ENCODE measurements around the gene MANF. TPM values are rescaled to one million over a fixed set of nuclear protein-coding genes. Genes with fewer than 3 reads are reported as not detected.

Gene MANF
- total RNA-seq, 4 donors from 2014 or later = 13.7 to 38.3 (median 22.8) TPM

DNA sequence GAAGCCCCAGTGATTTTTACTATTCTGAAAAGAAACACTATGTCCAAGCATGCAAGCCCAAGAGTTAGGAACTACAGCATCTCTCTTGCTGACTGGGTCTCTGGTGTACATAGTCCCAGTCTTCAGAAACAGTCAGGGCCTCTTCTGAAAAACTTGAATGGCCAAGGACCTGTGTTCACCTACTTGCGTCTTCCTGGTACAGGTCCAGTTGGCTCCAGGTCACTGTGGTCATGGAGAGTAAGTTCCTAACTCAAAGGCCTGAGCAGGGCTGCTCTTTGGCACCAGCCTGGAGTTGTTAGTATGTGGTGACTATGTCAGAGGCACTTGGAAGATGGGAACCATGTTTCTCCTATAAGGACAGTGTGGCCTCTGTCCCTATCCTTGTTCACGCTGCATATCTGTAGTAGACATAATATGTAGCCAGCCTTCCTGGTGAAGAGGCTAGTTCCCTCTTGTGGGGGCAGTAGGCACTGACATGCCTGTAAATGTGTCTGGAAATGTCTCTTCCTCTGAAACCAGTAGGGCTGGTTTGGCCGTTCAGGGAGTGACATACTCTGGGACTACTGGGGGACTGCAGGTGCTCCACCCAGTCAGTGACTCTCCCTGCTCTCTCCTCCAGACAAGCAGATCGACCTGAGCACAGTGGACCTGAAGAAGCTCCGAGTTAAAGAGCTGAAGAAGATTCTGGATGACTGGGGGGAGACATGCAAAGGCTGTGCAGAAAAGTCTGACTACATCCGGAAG lies 3.4 kb downstream of the MANF start:
- H3K9me3 ChIP-seq = no peaks in the 10 kb centered on the region
- WGBS, 2 donors (ENCODE audit: low coverage in 1 of 2) = 79 to 80% methylated on average over 1 to 3 of the region's 6 CpGs
- H3K4me3 ChIP-seq = no peak overlapping the region
- peaks cover 0 to 73% (median 39%) of the 10 kb centered on the region in 3 donors for H3K4me1 ChIP-seq
- no peak overlapping the region for H3K27ac ChIP-seq
- peaks cover 0 to 44% of the 10 kb centered on the region in 2 donors for H3K36me3 ChIP-seq
- no peaks in the 10 kb centered on the region for H3K27me3 ChIP-seq
- TF ChIP-seq EP300 (IDR thresholded peaks at IDR 0.05) = no peak
- TF ChIP-seq, protein P1, sequence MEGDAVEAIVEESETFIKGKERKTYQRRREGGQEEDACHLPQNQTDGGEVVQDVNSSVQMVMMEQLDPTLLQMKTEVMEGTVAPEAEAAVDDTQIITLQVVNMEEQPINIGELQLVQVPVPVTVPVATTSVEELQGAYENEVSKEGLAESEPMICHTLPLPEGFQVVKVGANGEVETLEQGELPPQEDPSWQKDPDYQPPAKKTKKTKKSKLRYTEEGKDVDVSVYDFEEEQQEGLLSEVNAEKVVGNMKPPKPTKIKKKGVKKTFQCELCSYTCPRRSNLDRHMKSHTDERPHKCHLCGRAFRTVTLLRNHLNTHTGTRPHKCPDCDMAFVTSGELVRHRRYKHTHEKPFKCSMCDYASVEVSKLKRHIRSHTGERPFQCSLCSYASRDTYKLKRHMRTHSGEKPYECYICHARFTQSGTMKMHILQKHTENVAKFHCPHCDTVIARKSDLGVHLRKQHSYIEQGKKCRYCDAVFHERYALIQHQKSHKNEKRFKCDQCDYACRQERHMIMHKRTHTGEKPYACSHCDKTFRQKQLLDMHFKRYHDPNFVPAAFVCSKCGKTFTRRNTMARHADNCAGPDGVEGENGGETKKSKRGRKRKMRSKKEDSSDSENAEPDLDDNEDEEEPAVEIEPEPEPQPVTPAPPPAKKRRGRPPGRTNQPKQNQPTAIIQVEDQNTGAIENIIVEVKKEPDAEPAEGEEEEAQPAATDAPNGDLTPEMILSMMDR (IDR thresholded peaks at IDR 0.05) = no peak
- TF ChIP-seq POLR2AphosphoS5 (IDR thresholded peaks at IDR 0.05) = no peak
- no peak for TF ChIP-seq POLR2A (IDR thresholded peaks at IDR 0.05)
- no peak for ATAC-seq

DNA sequence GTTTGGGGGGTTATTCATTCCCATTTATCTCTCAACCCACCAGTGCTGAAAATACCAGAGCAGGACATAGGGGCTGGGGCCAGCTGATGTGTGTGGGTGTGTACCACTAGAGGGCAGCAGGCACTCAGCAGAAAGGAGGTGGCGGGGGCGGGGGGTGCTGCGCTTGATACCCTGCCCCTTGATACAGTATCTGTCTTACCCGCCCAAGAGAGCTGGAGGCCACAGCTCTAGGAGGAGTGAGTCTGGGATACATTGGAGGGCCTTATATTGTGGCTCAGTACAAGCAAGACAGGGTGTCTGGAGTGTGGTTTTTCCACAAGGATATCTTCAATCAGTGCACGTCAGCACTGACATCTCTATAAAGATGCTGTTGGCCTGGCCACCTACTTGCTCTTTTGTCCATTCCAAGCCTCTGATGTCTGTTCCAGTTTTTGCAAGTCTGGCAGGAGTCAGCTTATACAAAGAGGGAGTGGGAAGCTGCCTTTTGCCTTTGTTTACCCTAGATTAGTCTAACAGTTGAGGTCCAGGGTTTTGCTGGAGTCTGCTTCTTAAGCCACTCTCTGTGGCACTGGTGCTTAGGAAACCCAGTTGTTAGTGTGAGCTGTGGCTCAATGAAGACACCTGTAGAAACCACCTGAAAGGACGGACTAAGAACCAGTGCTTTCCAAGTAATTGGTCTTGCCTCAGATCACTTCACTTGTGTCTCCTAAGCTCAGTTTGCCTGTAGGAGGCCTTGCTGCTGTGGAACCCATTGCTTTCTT lies 4.5 kb downstream of the MANF start:
- TF ChIP-seq EP300 (IDR thresholded peaks at IDR 0.05) = no peak
- TF ChIP-seq, protein P1 (IDR thresholded peaks at IDR 0.05) = peak in 3 of 4 experiments; percentile 31 to 79 (median 54)
- WGBS, 2 donors (ENCODE audit: low coverage in 1 of 2) = 40 to 50% methylated on average over 1 to 4 of the region's 6 CpGs
- Histone ChIP-seq H3K4me1 (peaks cover 0 to 75% (median 41%) of the 10 kb centered on the region in 3 donors), H3K27me3 (no peaks in the 10 kb centered on the region), H3K27ac (peak overlapping the region in 3 of 4 donors; percentile 25 to 93 (median 92)), H3K36me3 (peaks cover 0 to 56% of the 10 kb centered on the region in 2 donors), H3K4me3 (no peak overlapping the region), H3K9me3 (no peaks in the 10 kb centered on the region)
- no peak for ATAC-seq

DNA sequence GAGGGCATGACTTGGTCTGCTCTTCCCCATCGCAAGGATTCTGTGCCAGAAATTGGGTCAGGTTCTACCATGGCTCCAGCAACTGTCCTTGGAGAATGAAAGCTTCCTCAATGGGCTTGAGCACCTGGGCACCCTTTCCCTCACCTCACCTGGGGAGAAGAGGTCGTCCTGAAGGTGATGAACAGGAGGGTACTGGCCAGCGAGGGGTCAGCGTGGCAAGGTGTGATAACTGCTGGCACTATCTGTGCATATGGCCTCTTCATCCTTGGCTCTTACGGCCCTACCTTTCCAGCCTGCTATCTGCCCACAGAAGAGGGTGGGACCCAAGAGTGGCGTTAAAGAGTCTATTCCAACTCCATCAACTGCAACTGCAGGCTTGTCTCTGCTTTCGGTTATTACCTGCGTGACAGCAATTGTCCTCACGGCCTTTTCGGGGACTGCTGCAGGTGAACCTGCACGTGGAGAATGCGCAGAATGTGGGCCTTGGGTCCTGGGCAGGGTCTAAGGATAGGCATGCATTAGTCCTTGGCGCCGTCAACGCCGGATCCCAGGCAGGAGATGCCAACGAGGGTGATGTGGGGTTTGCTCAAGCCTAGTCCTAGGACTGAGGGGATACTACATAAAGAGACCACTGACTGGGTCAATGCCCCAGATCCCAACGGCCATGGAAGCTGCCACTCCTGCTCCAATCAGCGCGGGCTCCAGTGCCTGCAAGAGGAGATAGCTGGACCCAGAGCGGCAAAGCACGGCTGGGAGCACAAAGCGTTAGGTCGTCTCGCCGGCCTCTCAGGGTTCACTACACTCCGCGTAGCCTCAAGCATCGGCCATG lies 5.4 kb downstream of the MANF start:
- Histone ChIP-seq H3K27me3 (no peaks in the 10 kb centered on the region), H3K36me3 (peaks cover 0 to 64% of the 10 kb centered on the region in 2 donors), H3K4me1 (peaks cover 0 to 82% (median 41%) of the 10 kb centered on the region in 3 donors), H3K9me3 (no peaks in the 10 kb centered on the region), H3K4me3 (peak overlapping the region in 1 of 2 donors; percentile 86), H3K27ac (peak overlapping the region in 3 of 4 donors; percentile 92 to 94 (median 93))
- TF ChIP-seq POLR2AphosphoS5 (IDR thresholded peaks at IDR 0.05) (no peak), POLR2A (IDR thresholded peaks at IDR 0.05) (no peak), EP300 (IDR thresholded peaks at IDR 0.05) (no peak)
- TF ChIP-seq, protein P1 (IDR thresholded peaks at IDR 0.05) = no peak
- 83% methylated on average over 5 of the region's 29 CpGs; no CpG with 5 or more reads in 1 of the 2 donors for WGBS, 2 donors (ENCODE audit: low coverage in 1 of 2)
- no peak for ATAC-seq

DNA sequence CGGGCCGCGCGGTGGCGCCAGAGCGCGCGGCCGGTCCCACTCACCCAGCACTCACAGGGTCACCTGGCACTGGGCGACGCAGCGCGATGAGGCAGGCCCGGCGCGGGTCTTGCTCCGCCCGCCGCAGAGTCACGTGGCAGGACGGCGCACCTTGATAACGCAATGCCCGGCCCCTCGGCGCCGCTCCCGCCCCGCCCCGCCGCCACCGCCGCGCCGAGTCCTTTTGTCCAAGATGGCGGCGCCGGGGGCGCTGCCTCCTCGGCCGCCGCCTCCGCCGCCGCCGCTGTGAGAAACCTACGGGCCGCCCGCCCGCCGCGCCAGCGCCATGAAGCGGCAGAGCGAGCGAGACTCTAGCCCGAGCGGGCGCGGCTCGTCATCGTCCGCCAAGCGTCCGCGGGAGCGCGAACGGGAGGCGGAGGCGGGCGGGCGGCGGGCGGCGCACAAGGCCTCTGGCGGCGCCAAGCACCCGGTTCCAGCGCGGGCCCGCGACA lies 6.0 kb downstream of the MANF start, which contains the start of gene RBM15B:
RBM15B (plus strand) TSS at position 211 of the 491 bp plus-strand sequence; CDS start at position 326, 115 bp downstream.
- WGBS, 2 donors (ENCODE audit: low coverage in 1 of 2) = no CpG with 5 or more reads among the region's 83 CpGs
- Histone ChIP-seq H3K36me3 (peaks cover 0 to 71% of the 10 kb centered on the region in 2 donors), H3K4me3 (peak within 1 kb of the TSS; percentile 42 to 86), H3K27me3 (no peaks in the 10 kb centered on the region), H3K4me1 (peaks cover 0 to 82% (median 38%) of the 10 kb centered on the region in 3 donors), H3K9me3 (no peaks in the 10 kb centered on the region), H3K27ac (peak within 1 kb of the TSS; percentile 40 to 94 (median 92))
- TF ChIP-seq, protein P1 (IDR thresholded peaks at IDR 0.05) = peak in 3 of 4 experiments; percentile 91 to 93 (median 92)
- peak; percentile 75 to 88 for TF ChIP-seq POLR2A (IDR thresholded peaks at IDR 0.05)
- TF ChIP-seq POLR2AphosphoS5 (IDR thresholded peaks at IDR 0.05) = peak; percentile 72
- TF ChIP-seq EP300 (IDR thresholded peaks at IDR 0.05) = no peak
- peak; percentile 96 for ATAC-seq

Measured in gastroesophageal sphincter (tissue), 4 donors.